Panc1 (cell line): ENCODE data around the gene KIZ. TPM values are rescaled to one million over a fixed set of nuclear protein-coding genes. Genes with fewer than 3 reads are reported as not detected.

Experiments
- ATAC-seq: fragments of 200-7000 bp; cut with Tn5 transposase; 2 replicates; pipeline ENCODE4 v1.9.1; 2020; ENCODE audit warnings: mild to moderate bottlenecking, moderate library complexity
- BruUV-seq: library from RNA; stranded (reverse); fragments of 400-500 nt; replicated peaks from 2 replicates; lab custom pipeline; 2021; lab: Mats Ljungman, UMichigan
- CTCF ChIA-PET: fragments of 300-600 bp; sonication (Branson Sonifier 250); formaldehyde crosslinking; loops from one replicate; lab custom pipeline; 2022; ENCODE audit warnings: antibody characterized with exemption; lab: Charles Lee
- POLR2A ChIA-PET: fragments of 300-600 bp; sonication (Branson Sonifier 250); formaldehyde crosslinking; loops from one replicate; lab custom pipeline; 2022; ENCODE audit warnings: antibody characterized with exemption; lab: Charles Lee
- DNase-seq: peaks from one replicate; pipeline ENCODE4 v3.0.0-alpha.2; 2010; ENCODE audit warnings: low read depth, low spot score
- H3K27ac ChIP-seq: 2 replicates; pipeline ENCODE4 v1.5.1; 2011; ENCODE audit warnings: mild to moderate bottlenecking, low read length, inconsistent platforms
- H3K27me3 ChIP-seq: fragments of 200-500 bp; sonication (Bioruptor generic); 2 replicates; pipeline ENCODE4 v1.6.0; 2014; ENCODE audit warnings: low read length, inconsistent platforms; ENCODE audit not compliant: control insufficient read depth, insufficient read depth
- H3K36me3 ChIP-seq: fragments of 200-500 bp; sonication (Bioruptor generic); 2 replicates; pipeline ENCODE4 v1.5.1; 2014; ENCODE audit warnings: inconsistent platforms, mild to moderate bottlenecking, low read length, moderate library complexity; ENCODE audit not compliant: control insufficient read depth, insufficient read depth
- H3K4me1 ChIP-seq: 2 replicates; pipeline ENCODE4 v1.5.1; 2011; ENCODE audit warnings: inconsistent platforms, mild to moderate bottlenecking, low read length, moderate library complexity; ENCODE audit not compliant: control insufficient read depth, insufficient read depth
- H3K4me3 ChIP-seq, 2 experiments: 2 replicates each; pipeline ENCODE4 v1.5.1; 2011 to 2012; ENCODE audit warnings: low read depth in 2 of 2, low read length in 2 of 2, mild to moderate bottlenecking in 2 of 2, inconsistent platforms in 1 of 2, moderate library complexity in 1 of 2
- H3K9me3 ChIP-seq: fragments of 200-500 bp; sonication (Bioruptor generic); 2 replicates; pipeline ENCODE4 v1.5.1; 2014; ENCODE audit warnings: low read depth, mild to moderate bottlenecking, inconsistent platforms, low read length, moderate library complexity; ENCODE audit not compliant: control insufficient read depth, insufficient read depth
- CTCF ChIP-seq: fragments of 450-650 bp; IDR thresholded peaks from 2 replicates; pipeline ENCODE4 v1.5.1; 2017; ENCODE audit warnings: mild to moderate bottlenecking
- POLR2AphosphoS5 ChIP-seq: IDR thresholded peaks from 2 replicates; pipeline ENCODE4 v1.6.1; 2012; ENCODE audit warnings: mild to moderate bottlenecking, low read depth, low read length, moderate library complexity
- REST ChIP-seq, 2 experiments: IDR thresholded peaks; 2 replicates each; pipeline ENCODE4 v1.6.1; 2011 to 2012; ENCODE audit warnings: low read depth in 2 of 2, control low read depth in 1 of 2, low read length in 1 of 2, mild to moderate bottlenecking in 1 of 2, moderate library complexity in 1 of 2; ENCODE audit not compliant: insufficient read depth in 1 of 2
- SIN3A ChIP-seq: IDR thresholded peaks from 2 replicates; pipeline ENCODE4 v1.6.1; 2012; ENCODE audit warnings: low read depth, mild to moderate bottlenecking, low read length, moderate library complexity, borderline replicate concordance; ENCODE audit not compliant: insufficient read depth
- TCF7L2 ChIP-seq: IDR thresholded peaks from 2 replicates; pipeline ENCODE4 v1.6.1; 2011; ENCODE audit warnings: mild to moderate bottlenecking, low read depth, low read length, inconsistent platforms
- in situ Hi-C: cut with HindIII; loops from 2 replicates; pipeline ENCODE4 v1.10.0; 2016; ENCODE audit warnings: low sequenced_read_pairs, low pct_unique_long_range_greater_than_20kb
- intact Hi-C: fragments of 100-400 bp; cut with micrococcal nuclease; formaldehyde crosslinking; loops from one replicate; pipeline ENCODE4 v1.10.0; 2022; ENCODE audit not compliant: unreplicated experiment
- total RNA-seq: library from RNA; stranded (reverse); gene quantifications from one replicate; pipeline ENCODE4 v1.2.1, GENCODE V29; 2021; ENCODE audit not compliant: unreplicated experiment

Gene KIZ
- total RNA-seq, 1 experiment from 2014 or later, result 6.5 TPM

- no peak for TF ChIP-seq POLR2AphosphoS5
- CTCF ChIA-PET, result no interaction called here
Observed at GRCh38 chr20:21251278-21251677, 125.4 kb downstream of the KIZ start.

GRCh38 chr20:21257192-21257591, 131.3 kb downstream of the KIZ start:
- ChIA-PET POLR2A (no interaction called here), CTCF (no interaction called here)
- no peak for TF ChIP-seq TCF7L2
- TF ChIP-seq REST (IDR thresholded peaks at IDR 0.05; ENCODE audit: insufficient read depth in 1 of 2, low read depth in 2 of 2, low read length in 1 of 2), result no peak
- no peak for TF ChIP-seq POLR2AphosphoS5
- no peak for TF ChIP-seq SIN3A
- TF ChIP-seq CTCF, result no peak
- in situ Hi-C loops, result no loop called here
- DNase-seq, result no peak
- Histone ChIP-seq H3K4me1 (no peaks in the 10 kb centered on the region), H3K9me3 (no peaks in the 10 kb centered on the region), H3K36me3 (no peaks in the 10 kb centered on the region), H3K4me3 (no peak overlapping the region), H3K27ac (no peak overlapping the region), H3K27me3 (no peaks in the 10 kb centered on the region)
- no peak for ATAC-seq
- intact Hi-C loops, result no loop called here
- BruUV-seq, result no TSS peak

More at GRCh38 chr20:21251278-21251677, 125.4 kb downstream of the KIZ start:
- intact Hi-C loops, result no loop called here
- Histone ChIP-seq H3K27me3 (no peaks in the 10 kb centered on the region), H3K4me3 (no peak overlapping the region), H3K36me3 (no peaks in the 10 kb centered on the region), H3K4me1 (no peaks in the 10 kb centered on the region), H3K27ac (no peak overlapping the region), H3K9me3 (no peaks in the 10 kb centered on the region)
- DNase-seq (no peak), ATAC-seq (no peak)
- no TSS peak for BruUV-seq
- in situ Hi-C loops, result no loop called here
- POLR2A ChIA-PET, result no interaction called here

DNA sequence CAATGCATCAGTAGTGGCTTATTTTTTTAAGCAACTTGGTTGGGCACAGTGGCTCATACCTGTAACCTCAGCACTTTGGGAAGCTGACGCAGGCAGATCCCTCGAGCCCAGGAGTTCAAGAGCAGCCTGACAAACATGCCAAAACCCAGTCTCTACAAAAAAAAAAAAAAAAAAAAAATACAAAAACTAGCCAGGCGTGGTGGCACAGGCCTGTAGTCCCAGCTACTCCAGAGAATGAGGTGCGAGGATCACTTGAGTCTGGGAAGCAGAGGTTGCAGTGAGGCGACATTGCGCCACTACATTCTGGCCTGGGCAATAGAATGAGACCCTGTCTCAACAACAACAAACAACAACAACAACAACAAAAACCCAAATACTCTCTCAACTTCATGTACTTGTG, 132.5 kb downstream of the KIZ start:
- ATAC-seq, result no peak
- intact Hi-C loops, result no loop called here
- in situ Hi-C loops, result no loop called here
- no peak overlapping the region for H3K4me3 ChIP-seq
- no peak overlapping the region for H3K27ac ChIP-seq
- CTCF ChIA-PET, result no interaction called here
- no peaks in the 10 kb centered on the region for H3K27me3 ChIP-seq
- TF ChIP-seq POLR2AphosphoS5 (no peak), SIN3A (no peak), TCF7L2 (no peak), CTCF (no peak), REST (IDR thresholded peaks at IDR 0.05; ENCODE audit: insufficient read depth in 1 of 2, low read depth in 2 of 2, low read length in 1 of 2) (no peak)
- H3K36me3 ChIP-seq, result no peaks in the 10 kb centered on the region
- no TSS peak for BruUV-seq
- no peaks in the 10 kb centered on the region for H3K9me3 ChIP-seq
- H3K4me1 ChIP-seq, result no peaks in the 10 kb centered on the region
- DNase-seq, result no peak
- POLR2A ChIA-PET, result no interaction called here
